H9 (cell line): ENCODE measurements around the gene SEC23IP. TPM values are rescaled to one million over a fixed set of nuclear protein-coding genes. Genes with fewer than 3 reads are reported as not detected.

Experiments used
- DNase-seq: peaks from one replicate; pipeline ENCODE4 v3.0.0-alpha.2; 2017
- H2AFZ ChIP-seq: one replicate; pipeline ENCODE4 v1.6.1; 2013; ENCODE audit warnings: mild to moderate bottlenecking, low read length, control low read depth, moderate library complexity
- H2AK5ac ChIP-seq: 2 replicates; pipeline ENCODE4 v1.6.1; 2013; ENCODE audit warnings: low read length, control low read depth, mixed read lengths; ENCODE audit not compliant: insufficient read length
- H2BK120ac ChIP-seq: one replicate; pipeline ENCODE4 v1.6.1; 2013; ENCODE audit warnings: low read depth, mild to moderate bottlenecking, low read length, control low read depth, inconsistent platforms; ENCODE audit not compliant: poor library complexity, severe bottlenecking
- H2BK12ac ChIP-seq: 2 replicates; pipeline ENCODE4 v1.6.1; 2013; ENCODE audit warnings: low read length, control low read depth, mixed read lengths, low read depth; ENCODE audit not compliant: insufficient read length
- H2BK15ac ChIP-seq: 2 replicates; pipeline ENCODE4 v1.6.1; 2013; ENCODE audit warnings: low read depth, low read length, control low read depth
- H2BK20ac ChIP-seq: one replicate; pipeline ENCODE4 v1.6.1; 2013; ENCODE audit warnings: low read depth, mild to moderate bottlenecking, low read length, control low read depth, inconsistent platforms; ENCODE audit not compliant: poor library complexity, severe bottlenecking
- H2BK5ac ChIP-seq: 2 replicates; pipeline ENCODE4 v1.6.1; 2013; ENCODE audit warnings: low read length, control low read depth, mixed read lengths; ENCODE audit not compliant: insufficient read length
- H3K14ac ChIP-seq: 2 replicates; pipeline ENCODE4 v1.6.1; 2013; ENCODE audit warnings: low read length, control low read depth; ENCODE audit not compliant: insufficient read depth
- H3K18ac ChIP-seq: 2 replicates; pipeline ENCODE4 v1.6.1; 2013; ENCODE audit warnings: low read depth, mild to moderate bottlenecking, mixed read lengths, low read length, control low read depth; ENCODE audit not compliant: insufficient read length
- H3K23ac ChIP-seq: 2 replicates; pipeline ENCODE4 v1.6.1; 2013; ENCODE audit warnings: low read length, control low read depth, mixed read lengths, low read depth; ENCODE audit not compliant: insufficient read length
- H3K23me2 ChIP-seq: 2 replicates; pipeline ENCODE4 v1.6.1; 2013; ENCODE audit warnings: low read depth, mild to moderate bottlenecking, mixed read lengths, low read length, control low read depth; ENCODE audit not compliant: insufficient read length, poor library complexity, severe bottlenecking
- H3K27ac ChIP-seq: 2 replicates; pipeline ENCODE4 v1.5.1; 2013; ENCODE audit warnings: low read length, control low read depth, mixed read lengths, low read depth; ENCODE audit not compliant: insufficient read length
- H3K27me3 ChIP-seq: 2 replicates; pipeline ENCODE4 v1.6.1; 2013; ENCODE audit warnings: low read length, control low read depth, inconsistent platforms; ENCODE audit not compliant: insufficient read depth
- H3K4ac ChIP-seq: 2 replicates; pipeline ENCODE4 v1.6.1; 2013; ENCODE audit warnings: low read depth, mild to moderate bottlenecking, control low read depth, inconsistent platforms, low read length, moderate library complexity
- H3K4me1 ChIP-seq: 2 replicates; pipeline ENCODE4 v1.6.1; 2013; ENCODE audit warnings: low read length, control low read depth, inconsistent platforms; ENCODE audit not compliant: insufficient read depth
- H3K4me2 ChIP-seq: 2 replicates; pipeline ENCODE4 v1.6.1; 2013; ENCODE audit warnings: low read length, control low read depth, mixed read lengths; ENCODE audit not compliant: insufficient read length, insufficient read depth
- H3K56ac ChIP-seq: 2 replicates; pipeline ENCODE4 v1.6.1; 2013; ENCODE audit warnings: low read depth, mild to moderate bottlenecking, mixed read lengths, low read length, control low read depth; ENCODE audit not compliant: insufficient read length
- H3K79me1 ChIP-seq: 2 replicates; pipeline ENCODE4 v1.6.1; 2013; ENCODE audit warnings: low read depth, mild to moderate bottlenecking, moderate library complexity, low read length, control low read depth, inconsistent platforms; ENCODE audit not compliant: insufficient read depth, poor library complexity, severe bottlenecking
- H3K79me2 ChIP-seq: 2 replicates; pipeline ENCODE4 v1.6.1; 2013; ENCODE audit warnings: low read length, control low read depth, inconsistent platforms; ENCODE audit not compliant: insufficient read depth
- H3K9ac ChIP-seq: 2 replicates; pipeline ENCODE4 v1.6.1; 2013; ENCODE audit warnings: low read length, control low read depth, mixed read lengths; ENCODE audit not compliant: insufficient read length; ENCODE audit errors: extremely low read depth
- H3K9me3 ChIP-seq: one replicate; pipeline ENCODE4 v1.6.1; 2013; ENCODE audit warnings: low read depth, low read length, inconsistent platforms; ENCODE audit not compliant: control insufficient read depth
- H3T11ph ChIP-seq: one replicate; pipeline ENCODE4 v1.6.1; 2013; ENCODE audit warnings: mild to moderate bottlenecking, low read length, control low read depth, inconsistent platforms
- H4K20me1 ChIP-seq: one replicate; pipeline ENCODE4 v1.6.1; 2013; ENCODE audit not compliant: control insufficient read depth, insufficient read length, insufficient read depth
- H4K5ac ChIP-seq: 2 replicates; pipeline ENCODE4 v1.6.1; 2013; ENCODE audit warnings: low read depth, mild to moderate bottlenecking, mixed read lengths, low read length, control low read depth; ENCODE audit not compliant: insufficient read length
- H4K8ac ChIP-seq: replicated peaks from 2 replicates; pipeline ENCODE4 v1.6.1; 2013; ENCODE audit warnings: low read length, control low read depth, mixed read lengths, low read depth; ENCODE audit not compliant: insufficient read length
- H4K91ac ChIP-seq: 2 replicates; pipeline ENCODE4 v1.6.1; 2013; ENCODE audit warnings: low read depth, mild to moderate bottlenecking, moderate library complexity, mixed read lengths, low read length, control low read depth; ENCODE audit not compliant: insufficient read length
- H3K27ac Mint-ChIP-seq, 3 experiments: 2 replicates in 2 of 3; 3 replicates in 1 of 3; pipeline ENCODE4 v1.8.0; 2020 to 2021; ENCODE audit warnings: mixed read lengths in 3 of 3, mild to moderate bottlenecking in 1 of 3, moderate library complexity in 1 of 3
- H3K27me3 Mint-ChIP-seq: 2 replicates; pipeline ENCODE4 v1.8.0; 2021; ENCODE audit warnings: low read depth, mild to moderate bottlenecking, moderate library complexity, mixed read lengths
- H3K36me3 Mint-ChIP-seq, 3 experiments: 2 replicates in 2 of 3; 3 replicates in 1 of 3; pipeline ENCODE4 v1.8.0; 2020 to 2021; ENCODE audit warnings: low read depth in 3 of 3, mixed read lengths in 3 of 3; ENCODE audit not compliant: insufficient read depth in 1 of 3
- H3K4me1 Mint-ChIP-seq, 2 experiments: 2 replicates each; pipeline ENCODE4 v1.8.0; 2020; ENCODE audit warnings: mixed read lengths in 2 of 2
- H3K4me3 Mint-ChIP-seq, 2 experiments: 2 replicates in 1 of 2; 3 replicates in 1 of 2; pipeline ENCODE4 v1.8.0; 2020 to 2021; ENCODE audit warnings: mild to moderate bottlenecking in 2 of 2, mixed read lengths in 2 of 2, moderate library complexity in 1 of 2
- H3K9me3 Mint-ChIP-seq, 2 experiments: 2 replicates in 1 of 2; 3 replicates in 1 of 2; pipeline ENCODE4 v1.8.0; 2020; ENCODE audit warnings: mild to moderate bottlenecking in 2 of 2, mixed read lengths in 2 of 2, moderate library complexity in 1 of 2
- CTCF ChIP-seq: fragments of 200-600 bp; sonication (generic); conservative IDR thresholded peaks from 3 replicates; pipeline ENCODE4 v1.8.0; 2021; ENCODE audit warnings: antibody characterized with exemption, mild to moderate bottlenecking
- WGBS: extraction: QIAGEN DNeasy Blood & Tissue Kit; methylation state at CpG from one replicate; pipeline ENCODE4 v1.1.7; 2013; ENCODE audit warnings: missing lambda C conversion rate, low lambda C conversion rate, mixed read lengths; ENCODE audit not compliant: insufficient read length; ENCODE audit errors: extremely low coverage; 5-methylcytosine and 5-hydroxymethylcytosine counted together
- total RNA-seq: library from RNA; stranded (reverse); gene quantifications from 2 replicates; pipeline ENCODE4 v1.2.1, GENCODE V29; 2021

The SEC23IP gene
- total RNA-seq, 1 experiment from 2014 or later: 93.0 TPM

DNA sequence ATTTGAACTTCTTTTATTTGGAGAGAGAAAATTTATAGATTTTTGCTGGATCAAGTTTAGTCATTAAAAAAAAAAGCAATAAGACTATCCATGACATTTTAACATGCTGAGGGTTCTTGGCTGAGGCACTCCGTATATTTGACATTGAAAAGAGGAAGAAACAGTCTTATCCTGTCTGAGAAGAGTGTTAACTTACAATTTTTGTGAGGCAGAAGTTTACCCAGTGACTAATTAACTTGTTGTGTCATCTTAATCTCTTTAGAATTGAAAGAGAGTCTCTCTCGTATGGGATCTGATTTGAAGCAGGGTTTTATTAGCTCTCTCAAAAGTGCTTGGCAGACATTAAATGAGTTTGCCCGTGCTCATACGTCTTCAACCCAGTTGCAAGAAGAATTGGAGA, 39.3 kb downstream of the SEC23IP start:
- Histone ChIP-seq H3K9me3 (no peaks in the 10 kb centered on the region), H3K27ac (no peak overlapping the region), H3K9ac (no peak overlapping the region), H2AK5ac (no peak overlapping the region), H4K91ac (no peak overlapping the region), H3K27me3 (no peaks in the 10 kb centered on the region), H4K5ac (no peak overlapping the region), H4K8ac (no peak overlapping the region), H2BK12ac (no peak overlapping the region), H2BK120ac (no peak overlapping the region), H2BK5ac (no peak overlapping the region), H3K4ac (no peak overlapping the region), H3T11ph (no peak overlapping the region), H3K18ac (no peak overlapping the region), H3K79me2 (no peaks in the 10 kb centered on the region), H3K79me1 (no peaks in the 10 kb centered on the region), H3K23me2 (no peaks in the 10 kb centered on the region), H2BK20ac (no peak overlapping the region), H3K4me1 (no peaks in the 10 kb centered on the region), H2BK15ac (no peak overlapping the region), H3K14ac (no peak overlapping the region), H4K20me1 (no peaks in the 10 kb centered on the region), H3K56ac (no peak overlapping the region), H3K4me2 (no peak overlapping the region), H3K23ac (no peak overlapping the region), H2AFZ (no peak overlapping the region)
- no CpG with 5 or more reads among the region's 4 CpGs for WGBS
- no peaks in the 10 kb centered on the region for H3K9me3 Mint-ChIP-seq
- peaks cover 21 to 82% (median 63%) of the 10 kb centered on the region in 3 experiments; a peak in 6 of 7 replicates for H3K36me3 Mint-ChIP-seq
- H3K4me3 Mint-ChIP-seq: no peak overlapping the region
- DNase-seq: no peak
- no peaks in the 10 kb centered on the region for H3K27me3 Mint-ChIP-seq
- H3K27ac Mint-ChIP-seq: no peak overlapping the region; a peak in 1 of 7 replicates
- H3K4me1 Mint-ChIP-seq: no peaks in the 10 kb centered on the region; a peak in 1 of 4 replicates
- no peak for TF ChIP-seq CTCF
